HEK293 (cell line): ENCODE results near the gene MGAT4C.

Experiments
- CTCF ChIA-PET: fragments of 350-600 bp; formaldehyde crosslinking; extraction: SDS; loops from one replicate; lab custom pipeline; 2021; ENCODE audit warnings: antibody characterized with exemption; lab: Yijun Ruan, JAX
- POLR2A ChIA-PET: fragments of 300-600 bp; formaldehyde crosslinking; extraction: SDS; loops from one replicate; lab custom pipeline; 2020; ENCODE audit warnings: antibody characterized with exemption, inconsistent platforms; lab: Yijun Ruan, JAX
- H3K27ac ChIP-seq: fragments of 200-500 bp; sonication (Bioruptor generic); 2 replicates; pipeline ENCODE4 v1.5.1; 2014; ENCODE audit warnings: low read depth, low read length, control low read depth, inconsistent platforms; ENCODE audit errors: extremely low read depth
- H3K36me3 ChIP-seq, 2 experiments: fragments of 200-500 bp in 1 of 2; sonication (Bioruptor generic) in 1 of 2; 1 replicate in 1 of 2; 2 replicates in 1 of 2; pipeline ENCODE4 v1.5.1; 2014 to 2017; ENCODE audit warnings: inconsistent platforms in 2 of 2, low read length in 2 of 2; ENCODE audit not compliant: control insufficient read depth in 2 of 2, insufficient read depth in 1 of 2
- H3K4me1 ChIP-seq: fragments of 200-500 bp; sonication (Bioruptor generic); 2 replicates; pipeline ENCODE4 v1.5.1; 2014; ENCODE audit warnings: mild to moderate bottlenecking, low read length, inconsistent platforms; ENCODE audit not compliant: control insufficient read depth, insufficient read depth
- H3K4me3 ChIP-seq: 2 replicates; pipeline ENCODE4 v1.5.1; 2011; ENCODE audit warnings: low read depth, mild to moderate bottlenecking, control low read depth, low read length, moderate library complexity
- H3K9me3 ChIP-seq: fragments of 200-500 bp; sonication (Bioruptor generic); 2 replicates; pipeline ENCODE4 v1.5.1; 2014; ENCODE audit warnings: low read depth, low read length, inconsistent platforms; ENCODE audit not compliant: control insufficient read depth, insufficient read depth
- REPIN1 ChIP-seq: fragments of 450-650 bp; formaldehyde crosslinking; IDR thresholded peaks from 2 replicates; pipeline ENCODE4 v1.5.1; 2017; ENCODE audit warnings: missing biosample characterization, missing genetic modification characterization, low read depth
- SCRT1 ChIP-seq: fragments of 450-650 bp; formaldehyde crosslinking; IDR thresholded peaks from 2 replicates; pipeline ENCODE4 v1.5.1; 2016; ENCODE audit warnings: missing biosample characterization, missing genetic modification characterization, borderline replicate concordance
- SCRT2 ChIP-seq: fragments of 450-650 bp; formaldehyde crosslinking; IDR thresholded peaks from 2 replicates; pipeline ENCODE4 v1.5.1; 2016; ENCODE audit warnings: missing biosample characterization, missing genetic modification characterization
- SP3 ChIP-seq: fragments of 450-650 bp; formaldehyde crosslinking; IDR thresholded peaks from 2 replicates; pipeline ENCODE4 v1.5.1; 2016; ENCODE audit warnings: missing biosample characterization, missing genetic modification characterization
- ZNF266 ChIP-seq: fragments of 450-650 bp; formaldehyde crosslinking; IDR thresholded peaks from 2 replicates; pipeline ENCODE4 v1.5.1; 2016; ENCODE audit warnings: missing biosample characterization, missing genetic modification characterization, low read depth
- ZNF521 ChIP-seq: fragments of 450-650 bp; formaldehyde crosslinking; IDR thresholded peaks from 2 replicates; pipeline ENCODE4 v1.5.1; 2017; ENCODE audit warnings: missing biosample characterization, mild to moderate bottlenecking, missing genetic modification characterization
- ZNF610 ChIP-seq: fragments of 450-650 bp; formaldehyde crosslinking; IDR thresholded peaks from 2 replicates; pipeline ENCODE4 v1.5.1; 2016; ENCODE audit warnings: missing biosample characterization, missing genetic modification characterization, borderline replicate concordance
- ZSCAN23 ChIP-seq: fragments of 450-650 bp; formaldehyde crosslinking; IDR thresholded peaks from 2 replicates; pipeline ENCODE4 v1.5.1; 2016; ENCODE audit warnings: missing biosample characterization, missing genetic modification characterization
- TF ChIP-seq, protein P1 (sequence below): fragments of 450-650 bp; formaldehyde crosslinking; IDR thresholded peaks from 2 replicates; pipeline ENCODE4 v1.5.1; 2016; ENCODE audit warnings: missing biosample characterization, missing genetic modification characterization
- TF ChIP-seq, protein P2 (sequence below): fragments of 450-650 bp; formaldehyde crosslinking; conservative IDR thresholded peaks from 2 replicates; pipeline ENCODE4 v1.5.1; 2016; ENCODE audit warnings: low read depth, missing biosample characterization, missing genetic modification characterization
- TF ChIP-seq, protein P3 (sequence below): fragments of 450-650 bp; formaldehyde crosslinking; IDR thresholded peaks from 2 replicates; pipeline ENCODE4 v1.5.1; 2016; ENCODE audit warnings: missing biosample characterization, missing genetic modification characterization
- TF ChIP-seq, protein P4 (sequence below): fragments of 450-650 bp; formaldehyde crosslinking; IDR thresholded peaks from 2 replicates; pipeline ENCODE4 v1.5.1; 2016; ENCODE audit warnings: missing biosample characterization, missing genetic modification characterization
- TF ChIP-seq, protein P5 (sequence below): fragments of 450-650 bp; formaldehyde crosslinking; IDR thresholded peaks from 2 replicates; pipeline ENCODE4 v1.5.1; 2016; ENCODE audit warnings: missing biosample characterization, missing genetic modification characterization
- TF ChIP-seq, protein P6 (sequence below): fragments of 450-650 bp; formaldehyde crosslinking; IDR thresholded peaks from 2 replicates; pipeline ENCODE4 v1.5.1; 2016; ENCODE audit warnings: missing biosample characterization, missing genetic modification characterization

The MGAT4C gene

DNA sequence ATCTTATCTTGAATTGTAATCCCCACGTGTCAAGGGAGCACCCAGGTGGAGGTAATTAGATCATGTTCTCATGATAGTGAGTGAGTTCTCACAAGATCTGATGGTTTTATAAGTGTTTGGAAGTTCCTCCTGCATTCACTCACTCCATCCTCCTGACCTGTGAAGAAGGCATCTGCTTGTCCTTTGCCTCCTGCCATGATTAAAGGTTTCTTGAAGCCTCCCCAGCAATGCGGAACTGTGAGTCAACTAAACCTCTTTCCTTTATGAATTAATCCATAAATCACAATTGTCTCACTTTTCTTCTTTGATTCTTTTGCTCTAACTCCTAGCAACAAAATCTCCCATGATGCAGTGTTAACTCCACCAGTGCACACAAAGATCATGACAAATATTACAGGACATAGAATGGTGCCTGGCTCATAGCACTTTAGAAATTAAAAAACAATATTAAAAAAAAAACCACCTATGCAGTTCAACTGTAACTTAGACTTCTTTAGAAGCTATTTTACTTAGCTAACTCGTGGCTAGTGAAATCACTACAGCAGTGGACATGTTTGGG lies 37.6 kb upstream of the MGAT4C start (continued):
- TF ChIP-seq, protein P1, sequence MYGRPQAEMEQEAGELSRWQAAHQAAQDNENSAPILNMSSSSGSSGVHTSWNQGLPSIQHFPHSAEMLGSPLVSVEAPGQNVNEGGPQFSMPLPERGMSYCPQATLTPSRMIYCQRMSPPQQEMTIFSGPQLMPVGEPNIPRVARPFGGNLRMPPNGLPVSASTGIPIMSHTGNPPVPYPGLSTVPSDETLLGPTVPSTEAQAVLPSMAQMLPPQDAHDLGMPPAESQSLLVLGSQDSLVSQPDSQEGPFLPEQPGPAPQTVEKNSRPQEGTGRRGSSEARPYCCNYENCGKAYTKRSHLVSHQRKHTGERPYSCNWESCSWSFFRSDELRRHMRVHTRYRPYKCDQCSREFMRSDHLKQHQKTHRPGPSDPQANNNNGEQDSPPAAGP: no peak
- TF ChIP-seq SCRT1 (tag by site-specific recombination) (no peak), SCRT2 (no peak), ZNF521 (tag by site-specific recombination) (no peak)
- TF ChIP-seq, protein P2, sequence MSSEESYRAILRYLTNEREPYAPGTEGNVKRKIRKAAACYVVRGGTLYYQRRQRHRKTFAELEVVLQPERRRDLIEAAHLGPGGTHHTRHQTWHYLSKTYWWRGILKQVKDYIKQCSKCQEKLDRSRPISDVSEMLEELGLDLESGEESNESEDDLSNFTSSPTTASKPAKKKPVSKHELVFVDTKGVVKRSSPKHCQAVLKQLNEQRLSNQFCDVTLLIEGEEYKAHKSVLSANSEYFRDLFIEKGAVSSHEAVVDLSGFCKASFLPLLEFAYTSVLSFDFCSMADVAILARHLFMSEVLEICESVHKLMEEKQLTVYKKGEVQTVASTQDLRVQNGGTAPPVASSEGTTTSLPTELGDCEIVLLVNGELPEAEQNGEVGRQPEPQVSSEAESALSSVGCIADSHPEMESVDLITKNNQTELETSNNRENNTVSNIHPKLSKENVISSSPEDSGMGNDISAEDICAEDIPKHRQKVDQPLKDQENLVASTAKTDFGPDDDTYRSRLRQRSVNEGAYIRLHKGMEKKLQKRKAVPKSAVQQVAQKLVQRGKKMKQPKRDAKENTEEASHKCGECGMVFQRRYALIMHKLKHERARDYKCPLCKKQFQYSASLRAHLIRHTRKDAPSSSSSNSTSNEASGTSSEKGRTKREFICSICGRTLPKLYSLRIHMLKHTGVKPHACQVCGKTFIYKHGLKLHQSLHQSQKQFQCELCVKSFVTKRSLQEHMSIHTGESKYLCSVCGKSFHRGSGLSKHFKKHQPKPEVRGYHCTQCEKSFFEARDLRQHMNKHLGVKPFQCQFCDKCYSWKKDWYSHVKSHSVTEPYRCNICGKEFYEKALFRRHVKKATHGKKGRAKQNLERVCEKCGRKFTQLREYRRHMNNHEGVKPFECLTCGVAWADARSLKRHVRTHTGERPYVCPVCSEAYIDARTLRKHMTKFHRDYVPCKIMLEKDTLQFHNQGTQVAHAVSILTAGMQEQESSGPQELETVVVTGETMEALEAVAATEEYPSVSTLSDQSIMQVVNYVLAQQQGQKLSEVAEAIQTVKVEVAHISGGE: no peak
- TF ChIP-seq, protein P3, sequence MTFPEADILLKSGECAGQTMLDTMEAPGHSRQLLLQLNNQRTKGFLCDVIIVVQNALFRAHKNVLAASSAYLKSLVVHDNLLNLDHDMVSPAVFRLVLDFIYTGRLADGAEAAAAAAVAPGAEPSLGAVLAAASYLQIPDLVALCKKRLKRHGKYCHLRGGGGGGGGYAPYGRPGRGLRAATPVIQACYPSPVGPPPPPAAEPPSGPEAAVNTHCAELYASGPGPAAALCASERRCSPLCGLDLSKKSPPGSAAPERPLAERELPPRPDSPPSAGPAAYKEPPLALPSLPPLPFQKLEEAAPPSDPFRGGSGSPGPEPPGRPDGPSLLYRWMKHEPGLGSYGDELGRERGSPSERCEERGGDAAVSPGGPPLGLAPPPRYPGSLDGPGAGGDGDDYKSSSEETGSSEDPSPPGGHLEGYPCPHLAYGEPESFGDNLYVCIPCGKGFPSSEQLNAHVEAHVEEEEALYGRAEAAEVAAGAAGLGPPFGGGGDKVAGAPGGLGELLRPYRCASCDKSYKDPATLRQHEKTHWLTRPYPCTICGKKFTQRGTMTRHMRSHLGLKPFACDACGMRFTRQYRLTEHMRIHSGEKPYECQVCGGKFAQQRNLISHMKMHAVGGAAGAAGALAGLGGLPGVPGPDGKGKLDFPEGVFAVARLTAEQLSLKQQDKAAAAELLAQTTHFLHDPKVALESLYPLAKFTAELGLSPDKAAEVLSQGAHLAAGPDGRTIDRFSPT (tag by site-specific recombination): no peak

DNA sequence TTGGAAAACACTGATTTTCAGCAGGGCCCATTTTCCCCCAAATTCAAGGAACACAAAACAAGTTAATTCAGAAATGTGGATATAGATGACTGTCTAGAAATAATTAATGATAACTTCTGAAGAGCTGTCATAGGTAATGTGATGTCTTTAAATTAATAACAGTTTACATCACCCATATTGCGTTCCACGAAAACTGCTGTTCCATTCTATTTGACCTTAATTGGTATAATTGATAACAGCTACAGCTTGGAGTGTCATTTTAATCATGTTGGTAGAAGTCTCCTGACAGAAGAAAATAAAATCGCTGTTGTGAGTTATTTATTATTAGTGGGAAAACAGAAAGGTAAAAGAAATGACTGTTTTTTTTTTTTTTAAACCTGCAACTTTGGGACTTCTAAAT lies 36.3 kb upstream of the MGAT4C start:
- Histone ChIP-seq H3K36me3 (no peaks in the 10 kb centered on the region), H3K9me3 (no peaks in the 10 kb centered on the region), H3K27ac (no peak overlapping the region), H3K4me1 (no peaks in the 10 kb centered on the region), H3K4me3 (no peak overlapping the region)
- ChIA-PET CTCF (interaction anchor here (0.6 kb wide), 2 partner anchors 31 to 52 kb away, joined by 3 read pairs; no protein-coding TSS in a partner anchor), POLR2A (no interaction called here)
- no peak for TF ChIP-seq SP3 (tag by site-specific recombination)
- TF ChIP-seq, protein P4, sequence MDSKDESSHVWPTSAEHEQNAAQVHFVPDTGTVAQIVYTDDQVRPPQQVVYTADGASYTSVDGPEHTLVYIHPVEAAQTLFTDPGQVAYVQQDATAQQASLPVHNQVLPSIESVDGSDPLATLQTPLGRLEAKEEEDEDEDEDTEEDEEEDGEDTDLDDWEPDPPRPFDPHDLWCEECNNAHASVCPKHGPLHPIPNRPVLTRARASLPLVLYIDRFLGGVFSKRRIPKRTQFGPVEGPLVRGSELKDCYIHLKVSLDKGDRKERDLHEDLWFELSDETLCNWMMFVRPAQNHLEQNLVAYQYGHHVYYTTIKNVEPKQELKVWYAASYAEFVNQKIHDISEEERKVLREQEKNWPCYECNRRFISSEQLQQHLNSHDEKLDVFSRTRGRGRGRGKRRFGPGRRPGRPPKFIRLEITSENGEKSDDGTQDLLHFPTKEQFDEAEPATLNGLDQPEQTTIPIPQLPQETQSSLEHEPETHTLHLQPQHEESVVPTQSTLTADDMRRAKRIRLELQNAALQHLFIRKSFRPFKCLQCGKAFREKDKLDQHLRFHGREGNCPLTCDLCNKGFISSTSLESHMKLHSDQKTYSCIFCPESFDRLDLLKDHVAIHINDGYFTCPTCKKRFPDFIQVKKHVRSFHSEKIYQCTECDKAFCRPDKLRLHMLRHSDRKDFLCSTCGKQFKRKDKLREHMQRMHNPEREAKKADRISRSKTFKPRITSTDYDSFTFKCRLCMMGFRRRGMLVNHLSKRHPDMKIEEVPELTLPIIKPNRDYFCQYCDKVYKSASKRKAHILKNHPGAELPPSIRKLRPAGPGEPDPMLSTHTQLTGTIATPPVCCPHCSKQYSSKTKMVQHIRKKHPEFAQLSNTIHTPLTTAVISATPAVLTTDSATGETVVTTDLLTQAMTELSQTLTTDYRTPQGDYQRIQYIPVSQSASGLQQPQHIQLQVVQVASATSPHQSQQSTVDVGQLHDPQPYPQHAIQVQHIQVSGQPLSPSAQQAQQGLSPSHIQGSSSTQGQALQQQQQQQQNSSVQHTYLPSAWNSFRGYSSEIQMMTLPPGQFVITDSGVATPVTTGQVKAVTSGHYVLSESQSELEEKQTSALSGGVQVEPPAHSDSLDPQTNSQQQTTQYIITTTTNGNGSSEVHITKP (tag by site-specific recombination): no peak
- TF ChIP-seq ZNF266 (tag by site-specific recombination): no peak

DNA sequence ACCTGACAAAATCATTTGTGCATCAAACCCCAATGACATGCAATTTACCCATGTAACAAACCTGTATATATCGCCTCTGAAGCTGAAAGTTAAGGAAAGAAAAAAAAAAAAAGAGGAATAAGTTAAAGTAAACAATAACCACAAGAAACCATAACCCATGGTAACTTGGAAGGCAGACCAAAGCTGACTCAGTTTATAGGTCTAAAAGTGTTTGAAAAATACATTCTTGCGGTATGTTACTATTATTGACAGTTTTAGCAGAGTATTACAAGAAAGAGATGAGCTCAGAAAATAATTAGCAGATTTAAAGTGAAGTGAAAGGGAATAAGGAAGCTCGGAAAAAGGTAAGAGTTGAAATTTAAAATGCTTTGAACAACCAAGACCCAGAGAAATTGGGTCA lies 34.4 kb upstream of the MGAT4C start:
- Histone ChIP-seq H3K4me3 (no peak overlapping the region), H3K9me3 (no peaks in the 10 kb centered on the region), H3K27ac (no peak overlapping the region), H3K4me1 (no peaks in the 10 kb centered on the region), H3K36me3 (no peaks in the 10 kb centered on the region)
- CTCF ChIA-PET: no interaction called here
- POLR2A ChIA-PET: no interaction called here
- TF ChIP-seq REPIN1 (tag by site-specific recombination): no peak
- TF ChIP-seq ZNF521 (tag by site-specific recombination): no peak
- TF ChIP-seq, protein P5, sequence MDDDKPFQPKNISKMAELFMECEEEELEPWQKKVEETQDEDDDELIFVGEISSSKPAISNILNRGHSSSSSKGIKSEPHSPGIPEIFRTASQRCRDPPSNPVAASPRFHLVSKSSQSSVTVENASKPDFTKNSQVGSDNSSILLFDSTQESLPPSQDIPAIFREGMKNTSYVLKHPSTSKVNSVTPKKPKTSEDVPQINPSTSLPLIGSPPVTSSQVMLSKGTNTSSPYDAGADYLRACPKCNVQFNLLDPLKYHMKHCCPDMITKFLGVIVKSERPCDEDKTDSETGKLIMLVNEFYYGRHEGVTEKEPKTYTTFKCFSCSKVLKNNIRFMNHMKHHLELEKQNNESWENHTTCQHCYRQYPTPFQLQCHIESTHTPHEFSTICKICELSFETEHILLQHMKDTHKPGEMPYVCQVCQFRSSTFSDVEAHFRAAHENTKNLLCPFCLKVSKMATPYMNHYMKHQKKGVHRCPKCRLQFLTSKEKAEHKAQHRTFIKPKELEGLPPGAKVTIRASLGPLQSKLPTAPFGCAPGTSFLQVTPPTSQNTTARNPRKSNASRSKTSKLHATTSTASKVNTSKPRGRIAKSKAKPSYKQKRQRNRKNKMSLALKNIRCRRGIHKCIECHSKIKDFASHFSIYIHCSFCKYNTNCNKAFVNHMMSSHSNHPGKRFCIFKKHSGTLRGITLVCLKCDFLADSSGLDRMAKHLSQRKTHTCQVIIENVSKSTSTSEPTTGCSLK (tag by site-specific recombination): no peak
- no peak for TF ChIP-seq ZNF610 (tag by site-specific recombination)
- TF ChIP-seq ZSCAN23: no peak
- TF ChIP-seq, protein P6, sequence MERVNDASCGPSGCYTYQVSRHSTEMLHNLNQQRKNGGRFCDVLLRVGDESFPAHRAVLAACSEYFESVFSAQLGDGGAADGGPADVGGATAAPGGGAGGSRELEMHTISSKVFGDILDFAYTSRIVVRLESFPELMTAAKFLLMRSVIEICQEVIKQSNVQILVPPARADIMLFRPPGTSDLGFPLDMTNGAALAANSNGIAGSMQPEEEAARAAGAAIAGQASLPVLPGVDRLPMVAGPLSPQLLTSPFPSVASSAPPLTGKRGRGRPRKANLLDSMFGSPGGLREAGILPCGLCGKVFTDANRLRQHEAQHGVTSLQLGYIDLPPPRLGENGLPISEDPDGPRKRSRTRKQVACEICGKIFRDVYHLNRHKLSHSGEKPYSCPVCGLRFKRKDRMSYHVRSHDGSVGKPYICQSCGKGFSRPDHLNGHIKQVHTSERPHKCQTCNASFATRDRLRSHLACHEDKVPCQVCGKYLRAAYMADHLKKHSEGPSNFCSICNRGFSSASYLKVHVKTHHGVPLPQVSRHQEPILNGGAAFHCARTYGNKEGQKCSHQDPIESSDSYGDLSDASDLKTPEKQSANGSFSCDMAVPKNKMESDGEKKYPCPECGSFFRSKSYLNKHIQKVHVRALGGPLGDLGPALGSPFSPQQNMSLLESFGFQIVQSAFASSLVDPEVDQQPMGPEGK (tag by site-specific recombination): no peak
